Sigmoid colon (tissue), 7 donors: Measurements from ENCODE around the gene HDGF. TPM values are rescaled to one million over a fixed set of nuclear protein-coding genes. Genes with fewer than 3 reads are reported as not detected.

Experiments
- DNase-seq: peaks from one replicate; pipeline ENCODE4 v3.0.0-alpha.2; 2019
- H3K27ac ChIP-seq, 4 donors: fragments of 200-600 bp; sonication (generic); one replicate each; pipeline ENCODE4 v1.5.1; 2016 to 2019; ENCODE audit warnings: mild to moderate bottlenecking in 1 of 4
- H3K27me3 ChIP-seq, 3 donors: fragments of 200-600 bp; sonication (generic); one replicate each; pipeline ENCODE4 v1.5.1; 2019; ENCODE audit warnings: mild to moderate bottlenecking in 1 of 3
- H3K36me3 ChIP-seq, 4 donors: fragments of 200-600 bp; sonication (generic); one replicate each; pipeline ENCODE4 v1.5.1; 2016 to 2019
- H3K4me1 ChIP-seq, 4 donors: fragments of 200-600 bp; sonication (generic); one replicate each; pipeline ENCODE4 v1.5.1; 2017 to 2019
- H3K4me3 ChIP-seq, 4 donors: fragments of 200-600 bp; sonication (generic); one replicate each; pipeline ENCODE4 v1.5.1; 2017 to 2019; ENCODE audit warnings: mild to moderate bottlenecking in 2 of 4, moderate library complexity in 1 of 4
- H3K9me3 ChIP-seq, 4 donors: fragments of 200-600 bp in 3 of 4; sonication (generic) in 3 of 4; one replicate each; pipeline versions ENCODE4 v1.5.1 to v1.6.1; 2013 to 2019
- EP300 ChIP-seq, 4 donors: sonication (generic); formaldehyde crosslinking; IDR thresholded peaks; one replicate each; pipeline ENCODE4 v1.6.1; 2017; ENCODE audit warnings: antibody characterized with exemption in 4 of 4
- POLR2A ChIP-seq, 2 donors: fragments of 450-650 bp; IDR thresholded peaks; one replicate each; pipeline ENCODE4 v1.6.1; 2016; ENCODE audit warnings: antibody characterized with exemption in 2 of 2, mild to moderate bottlenecking in 2 of 2, moderate library complexity in 2 of 2
- POLR2AphosphoS5 ChIP-seq, 4 donors: sonication (generic); formaldehyde crosslinking; IDR thresholded peaks; one replicate each; pipeline ENCODE4 v1.6.1; 2017; ENCODE audit warnings: antibody characterized with exemption in 4 of 4
- WGBS, 2 donors: extraction: QIAGEN DNeasy Blood & Tissue Kit; methylation state at CpG; one replicate each; pipeline ENCODE4 v1.1.7; 2013; 5-methylcytosine and 5-hydroxymethylcytosine counted together
- intact Hi-C: fragments of 100-400 bp; cut with DNase I; formaldehyde crosslinking; loops from one replicate; pipeline ENCODE4 v1.15.1; 2023
- polyA plus RNA-seq, 3 donors: library from polyadenylated mRNA; stranded (reverse); fragments of 200-250 nt; gene quantifications; one replicate each; pipeline ENCODE4 v1.2.3, GENCODE V29; 2013
- total RNA-seq, 4 donors: library from RNA; depleted of rRNA; stranded (reverse); fragments of >200 nt; gene quantifications; one replicate each; pipeline ENCODE4 v1.1.0, GENCODE V29; 2016
- TF ChIP-seq, protein P1 (sequence below), 4 experiments: fragments of 450-650 bp in 3 of 4; fragments of 200-600 bp in 1 of 4; IDR thresholded peaks; one replicate each; pipeline ENCODE4 v1.5.1; 2016 to 2019; ENCODE audit warnings: antibody characterized with exemption in 4 of 4, mild to moderate bottlenecking in 3 of 4, moderate library complexity in 2 of 4
- donor health status: healthy with polysubstance abuse.
- donor health status: Bipolar disorder and iron deficiency.
- donor health status: healthy.

The HDGF gene
- total and polyA plus RNA-seq, 7 donors, result 108 to 297 (median 128) TPM

DNA sequence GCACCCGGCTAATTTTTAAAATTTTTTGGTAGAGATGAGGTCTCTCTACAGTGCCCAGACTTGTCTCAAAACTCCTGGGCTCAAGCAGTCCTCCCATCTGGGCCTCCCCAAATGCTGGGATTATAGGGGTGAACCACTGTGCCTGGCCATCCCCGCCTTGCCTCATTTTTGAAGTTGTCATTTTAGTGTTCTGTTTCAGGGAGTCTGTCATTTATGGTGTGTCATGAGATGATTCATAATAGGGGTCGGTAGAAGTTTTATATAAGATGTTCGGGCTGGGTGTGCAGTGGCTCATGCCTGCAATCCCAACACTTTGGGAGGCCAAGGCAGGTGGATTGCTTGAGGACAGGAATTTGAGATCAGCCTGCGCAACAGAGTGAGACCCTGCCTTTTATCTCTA is 24.3 kb upstream of the HDGF start:
- WGBS, 2 donors, result 78 to 83% methylated on average over 5 of the region's 5 CpGs
- DNase-seq, result no peak
- Histone ChIP-seq H3K27ac (no peak overlapping the region), H3K4me3 (no peak overlapping the region), H3K27me3 (no peaks in the 10 kb centered on the region), H3K9me3 (no peaks in the 10 kb centered on the region), H3K36me3 (peaks cover 0 to 13% (median under 1%) of the 10 kb centered on the region in 4 donors), H3K4me1 (peaks cover 0 to 59% (median 46%) of the 10 kb centered on the region in 4 donors)
- TF ChIP-seq, protein P1, sequence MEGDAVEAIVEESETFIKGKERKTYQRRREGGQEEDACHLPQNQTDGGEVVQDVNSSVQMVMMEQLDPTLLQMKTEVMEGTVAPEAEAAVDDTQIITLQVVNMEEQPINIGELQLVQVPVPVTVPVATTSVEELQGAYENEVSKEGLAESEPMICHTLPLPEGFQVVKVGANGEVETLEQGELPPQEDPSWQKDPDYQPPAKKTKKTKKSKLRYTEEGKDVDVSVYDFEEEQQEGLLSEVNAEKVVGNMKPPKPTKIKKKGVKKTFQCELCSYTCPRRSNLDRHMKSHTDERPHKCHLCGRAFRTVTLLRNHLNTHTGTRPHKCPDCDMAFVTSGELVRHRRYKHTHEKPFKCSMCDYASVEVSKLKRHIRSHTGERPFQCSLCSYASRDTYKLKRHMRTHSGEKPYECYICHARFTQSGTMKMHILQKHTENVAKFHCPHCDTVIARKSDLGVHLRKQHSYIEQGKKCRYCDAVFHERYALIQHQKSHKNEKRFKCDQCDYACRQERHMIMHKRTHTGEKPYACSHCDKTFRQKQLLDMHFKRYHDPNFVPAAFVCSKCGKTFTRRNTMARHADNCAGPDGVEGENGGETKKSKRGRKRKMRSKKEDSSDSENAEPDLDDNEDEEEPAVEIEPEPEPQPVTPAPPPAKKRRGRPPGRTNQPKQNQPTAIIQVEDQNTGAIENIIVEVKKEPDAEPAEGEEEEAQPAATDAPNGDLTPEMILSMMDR (IDR thresholded peaks at IDR 0.05), result no peak
- no peak for TF ChIP-seq POLR2AphosphoS5 (IDR thresholded peaks at IDR 0.05)
- no peak for TF ChIP-seq EP300 (IDR thresholded peaks at IDR 0.05)
- no peak for TF ChIP-seq POLR2A (IDR thresholded peaks at IDR 0.05)
- intact Hi-C loops, result no loop called here

DNA sequence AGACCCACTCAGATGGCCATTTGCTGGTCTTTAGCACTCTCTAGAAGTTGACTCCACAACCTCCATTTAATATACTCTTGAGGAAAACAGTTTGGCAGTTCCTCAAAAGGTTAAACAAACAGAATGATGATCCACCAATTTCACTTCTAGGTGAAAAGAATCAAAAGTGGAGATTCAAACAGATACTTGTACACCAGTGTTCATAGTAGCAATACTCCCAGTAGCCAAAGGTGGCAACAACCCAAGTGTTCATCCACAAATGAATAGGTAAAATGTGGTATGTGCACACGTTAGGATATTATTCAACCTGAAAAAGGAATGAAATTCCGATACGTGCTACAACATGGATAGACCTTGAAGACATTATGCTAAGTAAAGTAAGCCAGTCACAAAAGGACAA is 22.1 kb upstream of the HDGF start:
- H3K9me3 ChIP-seq, result no peaks in the 10 kb centered on the region
- H3K4me1 ChIP-seq, result peaks cover 0 to 81% (median 68%) of the 10 kb centered on the region in 4 donors
- DNase-seq, result no peak
- H3K27me3 ChIP-seq, result no peaks in the 10 kb centered on the region
- intact Hi-C loops, result no loop called here
- peaks cover 0 to 18% (median 6%) of the 10 kb centered on the region in 4 donors for H3K36me3 ChIP-seq
- H3K4me3 ChIP-seq, result no peak overlapping the region
- 91 to 92% methylated on average over 3 of the region's 3 CpGs for WGBS, 2 donors
- TF ChIP-seq EP300 (IDR thresholded peaks at IDR 0.05), result no peak
- TF ChIP-seq, protein P1 (IDR thresholded peaks at IDR 0.05), result peak in 1 of 4 experiments; percentile 6
- no peak for TF ChIP-seq POLR2A (IDR thresholded peaks at IDR 0.05)
- no peak for TF ChIP-seq POLR2AphosphoS5 (IDR thresholded peaks at IDR 0.05)
- H3K27ac ChIP-seq, result peak overlapping the region in 2 of 4 donors; percentile 10 to 27

DNA sequence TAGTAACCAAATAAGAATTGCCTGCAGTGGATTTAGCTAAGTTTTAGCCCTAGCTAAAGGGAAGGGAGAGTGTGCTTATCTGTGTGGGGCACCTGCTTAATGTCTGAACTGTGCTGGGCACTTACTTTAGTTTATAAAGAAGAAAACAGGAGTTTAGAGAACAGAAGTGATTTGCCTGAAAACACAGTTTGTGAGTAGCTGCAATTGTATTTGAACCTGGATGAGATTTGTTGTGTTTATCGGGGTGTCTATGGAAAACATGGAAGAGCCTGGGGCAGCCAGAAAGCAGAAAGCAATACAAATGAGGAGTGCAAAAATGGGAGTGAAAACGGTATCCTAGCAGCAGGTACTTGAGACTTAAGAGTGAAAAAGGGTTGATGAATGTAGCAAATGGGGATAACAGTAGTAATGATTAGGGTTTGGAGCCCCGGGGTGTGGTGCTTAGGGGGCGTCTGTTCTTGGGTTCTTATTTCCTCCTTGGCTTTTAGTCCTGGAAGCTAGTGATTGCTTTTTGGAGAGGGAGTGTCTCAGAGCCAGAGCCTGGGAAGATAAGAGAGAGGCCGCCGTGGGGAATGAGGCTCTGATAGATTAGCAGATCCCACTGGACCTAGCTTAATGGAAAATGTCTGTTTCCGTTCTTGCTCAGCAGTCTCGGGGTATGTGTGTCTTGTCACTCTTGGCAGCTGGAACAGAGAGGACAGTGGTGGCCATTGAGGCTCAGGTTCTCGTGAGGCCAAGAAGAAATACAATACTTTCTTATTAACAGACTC is 21.4 kb upstream of the HDGF start:
- Histone ChIP-seq H3K27ac (peak overlapping the region in 3 of 4 donors; percentile 10 to 29 (median 27)), H3K36me3 (peaks cover 0 to 18% (median 6%) of the 10 kb centered on the region in 4 donors), H3K27me3 (no peaks in the 10 kb centered on the region), H3K4me1 (peaks cover 0 to 80% (median 72%) of the 10 kb centered on the region in 4 donors), H3K9me3 (no peaks in the 10 kb centered on the region), H3K4me3 (no peak overlapping the region)
- 47 to 67% methylated on average over 9 of the region's 9 CpGs for WGBS, 2 donors
- no peak for TF ChIP-seq POLR2A (IDR thresholded peaks at IDR 0.05)
- TF ChIP-seq EP300 (IDR thresholded peaks at IDR 0.05), result no peak
- no peak for TF ChIP-seq POLR2AphosphoS5 (IDR thresholded peaks at IDR 0.05)
- TF ChIP-seq, protein P1 (IDR thresholded peaks at IDR 0.05), result no peak
- peak; percentile 35 for DNase-seq
- intact Hi-C loops, result no loop called here

DNA sequence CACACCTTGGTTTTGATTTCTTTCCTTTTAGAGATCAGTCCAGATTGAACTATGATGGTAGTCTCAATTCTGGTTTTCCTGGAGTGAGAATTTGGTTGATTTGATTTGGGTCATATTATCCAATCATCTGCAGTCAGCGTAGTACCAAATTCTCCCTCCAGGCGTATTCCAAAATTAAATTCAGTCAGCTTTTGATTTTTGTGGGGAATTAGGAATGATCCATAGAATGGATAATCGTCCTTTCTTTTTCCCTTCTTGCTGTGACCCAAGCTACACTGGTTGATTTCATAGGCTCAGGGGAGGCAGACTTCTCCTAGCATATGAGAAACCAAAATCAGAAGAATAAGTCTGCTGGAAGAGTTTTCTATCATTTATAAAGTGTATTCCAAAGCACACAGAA is 20.7 kb upstream of the HDGF start:
- Histone ChIP-seq H3K27me3 (no peaks in the 10 kb centered on the region), H3K4me3 (no peak overlapping the region), H3K27ac (peak overlapping the region in 2 of 4 donors; percentile 5 to 29), H3K4me1 (peaks cover 0 to 73% (median 66%) of the 10 kb centered on the region in 4 donors), H3K36me3 (peaks cover 0 to 18% (median 6%) of the 10 kb centered on the region in 4 donors), H3K9me3 (no peaks in the 10 kb centered on the region)
- intact Hi-C loops, result no loop called here
- WGBS, 2 donors, result 90 to 93% methylated on average over 3 of the region's 3 CpGs
- DNase-seq, result no peak
- no peak for TF ChIP-seq POLR2AphosphoS5 (IDR thresholded peaks at IDR 0.05)
- no peak for TF ChIP-seq POLR2A (IDR thresholded peaks at IDR 0.05)
- no peak for TF ChIP-seq EP300 (IDR thresholded peaks at IDR 0.05)

DNA sequence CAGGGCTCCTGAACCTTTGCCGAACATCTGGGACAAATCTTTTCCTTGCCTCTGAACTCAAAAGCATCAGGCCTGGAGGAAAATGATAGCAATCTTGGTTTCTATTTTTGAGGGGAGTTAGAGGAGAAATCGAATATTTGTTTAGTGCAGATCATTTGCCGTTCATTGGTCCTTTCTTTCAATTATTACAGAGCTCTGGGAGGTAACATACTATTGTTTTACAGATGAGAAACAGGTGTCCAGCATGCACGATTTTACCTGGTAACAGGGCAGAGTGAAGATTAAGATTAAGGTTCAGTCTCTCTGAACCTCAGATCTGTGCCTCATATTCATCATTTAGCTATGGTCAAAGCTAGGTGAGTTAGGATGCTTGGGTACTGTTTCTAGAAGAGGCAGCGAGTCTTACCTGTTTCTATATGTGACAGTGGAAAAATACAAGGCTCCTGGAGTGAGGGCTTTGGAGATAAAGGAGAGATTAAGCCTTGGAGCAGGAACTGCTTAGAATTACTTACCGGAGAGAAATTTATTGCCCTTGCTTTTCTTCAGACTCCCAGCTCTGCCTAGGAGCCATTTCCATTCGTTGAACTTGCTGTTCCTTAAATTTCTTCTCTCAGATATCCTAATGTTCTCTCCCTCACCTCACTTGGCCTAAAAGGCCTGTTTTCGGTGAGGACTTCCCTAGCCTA is 17.3 kb upstream of the HDGF start:
- peak overlapping the region; percentile 92 to 96 (median 93) for H3K27ac ChIP-seq
- H3K4me1 ChIP-seq, result peaks cover 0 to 64% (median 61%) of the 10 kb centered on the region in 4 donors
- intact Hi-C loops, result loop anchor here (5.0 kb wide), 1 partner anchor 41 kb away; the partner anchor contains the start of genes ISG20L2 and METTL25B
- H3K36me3 ChIP-seq, result peaks cover 0 to 18% (median 6%) of the 10 kb centered on the region in 4 donors
- TF ChIP-seq POLR2A (IDR thresholded peaks at IDR 0.05) (no peak), EP300 (IDR thresholded peaks at IDR 0.05) (no peak), POLR2AphosphoS5 (IDR thresholded peaks at IDR 0.05) (no peak)
- TF ChIP-seq, protein P1 (IDR thresholded peaks at IDR 0.05), result no peak
- 10 to 27% methylated on average over 8 of the region's 8 CpGs for WGBS, 2 donors
- DNase-seq, result no peak
- no peaks in the 10 kb centered on the region for H3K9me3 ChIP-seq
- no peaks in the 10 kb centered on the region for H3K27me3 ChIP-seq
- peak overlapping the region; percentile 67 to 99 (median 86) for H3K4me3 ChIP-seq
